Osteoblast (primary cell): ENCODE results near the gene MAT2A. TPM values are rescaled to one million over a fixed set of nuclear protein-coding genes. Genes with fewer than 3 reads are reported as not detected.
"Not testable (repeated sequence)": the region's sequence is repeated elsewhere in the genome, so short reads cannot be mapped to it uniquely, and the experiment has no call there.

Source experiments
- DNase-seq: peaks from one replicate; pipeline ENCODE4 v3.0.0; 2011; ENCODE audit warnings: low spot score, mixed read lengths; ENCODE audit not compliant: insufficient read length; ENCODE audit errors: missing footprints
- H2AFZ ChIP-seq: 2 replicates; pipeline ENCODE4 v1.6.0; 2011; ENCODE audit warnings: mild to moderate bottlenecking, low read length
- H3K27ac ChIP-seq: 2 replicates; pipeline ENCODE4 v1.5.1; 2011; ENCODE audit warnings: mild to moderate bottlenecking, low read depth, low read length, moderate library complexity
- H3K27me3 ChIP-seq: 2 replicates; pipeline ENCODE4 v1.6.0; 2012; ENCODE audit warnings: mild to moderate bottlenecking, control low read depth, inconsistent platforms, low read length, moderate library complexity; ENCODE audit not compliant: insufficient read depth
- H3K36me3 ChIP-seq: 2 replicates; pipeline ENCODE4 v1.5.1; 2011; ENCODE audit warnings: mild to moderate bottlenecking, low read length, control low read depth, moderate library complexity; ENCODE audit not compliant: insufficient read depth
- H3K4me1 ChIP-seq: 2 replicates; pipeline ENCODE4 v1.5.1; 2011; ENCODE audit warnings: mild to moderate bottlenecking, low read length, control low read depth, moderate library complexity; ENCODE audit not compliant: insufficient read depth
- H3K4me2 ChIP-seq: 2 replicates; pipeline ENCODE4 v1.6.0; 2011; ENCODE audit warnings: mild to moderate bottlenecking, low read length; ENCODE audit not compliant: insufficient read depth
- H3K4me3 ChIP-seq: fragments of 200-600 bp; sonication (generic); 3 replicates; pipeline ENCODE4 v1.5.1; 2012; ENCODE audit warnings: mild to moderate bottlenecking, low read length, inconsistent platforms; ENCODE audit not compliant: insufficient read depth
- H3K79me2 ChIP-seq: 2 replicates; pipeline ENCODE4 v1.6.0; 2012; ENCODE audit warnings: mild to moderate bottlenecking, low read length, control low read depth, inconsistent platforms; ENCODE audit not compliant: insufficient read depth
- H3K9me3 ChIP-seq: 2 replicates; pipeline ENCODE4 v1.5.1; 2011; ENCODE audit warnings: low read depth, low read length, control low read depth
- H4K20me1 ChIP-seq: 2 replicates; pipeline ENCODE4 v1.6.0; 2012; ENCODE audit warnings: mild to moderate bottlenecking, low read length, control low read depth; ENCODE audit not compliant: insufficient read depth
- CTCF ChIP-seq: IDR thresholded peaks from 2 replicates; pipeline ENCODE4 v1.5.1; 2011; ENCODE audit warnings: mild to moderate bottlenecking, low read depth, low read length, moderate library complexity; ENCODE audit errors: extremely low read depth
- total RNA-seq: library from RNA; depleted of rRNA; stranded (reverse); fragments of >200 nt; gene quantifications from 2 replicates; pipeline ENCODE4 v1.2.3, GENCODE V29; 2012

MAT2A gene
- total RNA-seq, 1 donor: 124 TPM

GRCh38 chr2:85589982-85590791 lies 51.2 kb downstream of the MAT2A start:
- H3K27me3 ChIP-seq: no peaks in the 10 kb centered on the region
- peaks cover 39% of the 10 kb centered on the region for H3K79me2 ChIP-seq
- H3K4me2 ChIP-seq: peak overlapping the region; percentile 52
- DNase-seq: peak; percentile 98
- no peak for TF ChIP-seq CTCF
- H3K9me3 ChIP-seq: no peaks in the 10 kb centered on the region
- H3K4me1 ChIP-seq: peaks cover 46% of the 10 kb centered on the region
- no peak overlapping the region for H2AFZ ChIP-seq
- H3K36me3 ChIP-seq: peaks cover 5% of the 10 kb centered on the region
- H3K4me3 ChIP-seq: peak overlapping the region; percentile 5
- peak overlapping the region; percentile 90 for H3K27ac ChIP-seq
- H4K20me1 ChIP-seq: peaks cover 4% of the 10 kb centered on the region

- peaks cover 41% of the 10 kb centered on the region for H3K79me2 ChIP-seq
- H2AFZ ChIP-seq: no peak overlapping the region
- H3K4me3 ChIP-seq: peak overlapping the region; percentile 4
- no peaks in the 10 kb centered on the region for H3K27me3 ChIP-seq
- H3K36me3 ChIP-seq: peaks cover 5% of the 10 kb centered on the region
- peak overlapping the region; percentile 90 for H3K27ac ChIP-seq
- no peaks in the 10 kb centered on the region for H3K9me3 ChIP-seq
- peaks cover 4% of the 10 kb centered on the region for H4K20me1 ChIP-seq
- peak; percentile 73 for DNase-seq
- no peak for TF ChIP-seq CTCF
- peaks cover 39% of the 10 kb centered on the region for H3K4me1 ChIP-seq
- peak overlapping the region; percentile 52 for H3K4me2 ChIP-seq
These were observed 52.0 kb downstream of the MAT2A start for GRCh38 chr2:85590950-85591349.

GRCh38 chr2:85591563-85591962 lies 52.6 kb downstream of the MAT2A start:
- H3K4me1 ChIP-seq: peaks cover 43% of the 10 kb centered on the region
- peaks cover 8% of the 10 kb centered on the region for H3K36me3 ChIP-seq
- no peak for TF ChIP-seq CTCF
- no peak for DNase-seq
- H3K4me2 ChIP-seq: no peak overlapping the region
- H4K20me1 ChIP-seq: peaks cover 10% of the 10 kb centered on the region
- no peaks in the 10 kb centered on the region for H3K27me3 ChIP-seq
- no peak overlapping the region for H2AFZ ChIP-seq
- H3K79me2 ChIP-seq: peaks cover 44% of the 10 kb centered on the region
- H3K4me3 ChIP-seq: no peak overlapping the region
- no peaks in the 10 kb centered on the region for H3K9me3 ChIP-seq
- peak overlapping the region; percentile 90 for H3K27ac ChIP-seq

- not testable (repeated sequence) for H3K4me2 ChIP-seq, H3K4me3 ChIP-seq, H3K9me3 ChIP-seq, H3K27me3 ChIP-seq, H3K27ac ChIP-seq, H2AFZ ChIP-seq, DNase-seq
- peaks cover 15% of the 10 kb centered on the region for H4K20me1 ChIP-seq
- peaks cover 15% of the 10 kb centered on the region for H3K36me3 ChIP-seq
- peaks cover 51% of the 10 kb centered on the region for H3K79me2 ChIP-seq
- peaks cover 49% of the 10 kb centered on the region for H3K4me1 ChIP-seq
These were observed 53.3 kb downstream of the MAT2A start for GRCh38 chr2:85592299-85592698.
